B cell (primary cell): ENCODE measurements around the gene SLC16A7. TPM values are rescaled to one million over a fixed set of nuclear protein-coding genes. Genes with fewer than 3 reads are reported as not detected.

ENCODE experiments used
- ATAC-seq: fragments of 200-7000 bp; cut with Tn5 transposase; one replicate; pipeline ENCODE4 v1.10.0; 2021; ENCODE audit warnings: low read depth, mild to moderate bottlenecking, moderate number of reproducible peaks, moderate library complexity
- CTCF ChIA-PET: fragments of 350-600 bp; sonication (Branson Sonifier 250); formaldehyde crosslinking; loops from one replicate; lab custom pipeline; 2021; ENCODE audit warnings: antibody characterized with exemption, inconsistent platforms; lab: Charles Lee
- POLR2A ChIA-PET: fragments of 350-600 bp; sonication (Branson Sonifier 250); formaldehyde crosslinking; loops from one replicate; lab custom pipeline; 2021; ENCODE audit warnings: antibody characterized with exemption; lab: Charles Lee
- DNase-seq: peaks from one replicate; pipeline ENCODE4 v3.0.0; 2013
- H2AFZ ChIP-seq: 2 replicates; pipeline ENCODE4 v1.6.1; 2012; ENCODE audit warnings: mild to moderate bottlenecking, low read depth, low read length; ENCODE audit not compliant: insufficient read depth, poor library complexity, severe bottlenecking
- H3K27ac ChIP-seq, 2 donors: 1 replicate in 1 of 2; 2 replicates in 1 of 2; pipeline ENCODE4 v1.5.1; 2012 to 2013; ENCODE audit warnings: low read length in 2 of 2, mild to moderate bottlenecking in 2 of 2, moderate library complexity in 1 of 2
- H3K27me3 ChIP-seq, 4 experiments: fragments of 200-600 bp in 1 of 4; sonication (generic) in 1 of 4; replicated peaks in 1 of 4; 1 replicate in 2 of 4; 2 replicates in 2 of 4; pipeline versions ENCODE4 v1.6.1 to v1.7.0; 2013 to 2016; ENCODE audit warnings: low read length in 3 of 4, mild to moderate bottlenecking in 2 of 4, mixed read lengths in 1 of 4, moderate library complexity in 1 of 4; ENCODE audit not compliant: insufficient read depth in 4 of 4, control insufficient read depth in 3 of 4; ENCODE audit errors: control extremely low read depth in 1 of 4
- H3K36me3 ChIP-seq, 2 experiments: replicated peaks in 1 of 2; 1 replicate in 1 of 2; 2 replicates in 1 of 2; pipeline versions ENCODE4 v1.6.1 to v1.7.1; 2013; ENCODE audit warnings: low read length in 1 of 2; ENCODE audit not compliant: insufficient read depth in 2 of 2, control insufficient read depth in 1 of 2; ENCODE audit errors: control extremely low read depth in 1 of 2, extremely low read depth in 1 of 2
- H3K4me1 ChIP-seq, 2 donors: fragments of 200-600 bp in 1 of 2; sonication (generic) in 1 of 2; 1 replicate in 1 of 2; 2 replicates in 1 of 2; pipeline versions ENCODE4 v1.5.1 to v1.6.1; 2013 to 2017; ENCODE audit warnings: low read length in 2 of 2; ENCODE audit not compliant: control insufficient read depth in 2 of 2, insufficient read depth in 2 of 2
- H3K4me2 ChIP-seq: replicated peaks from 2 replicates; pipeline ENCODE3; 2012; ENCODE audit warnings: mild to moderate bottlenecking, low read depth, low read length; ENCODE audit not compliant: poor library complexity, severe bottlenecking
- H3K4me3 ChIP-seq, 5 experiments: fragments of 200-600 bp in 1 of 5; sonication (generic) in 1 of 5; 1 replicate in 3 of 5; 2 replicates in 2 of 5; pipeline versions ENCODE4 v1.5.1 to v1.7.0; 2011 to 2016; ENCODE audit warnings: low read length in 4 of 5, mild to moderate bottlenecking in 4 of 5, low read depth in 2 of 5, control low read depth in 1 of 5, moderate library complexity in 1 of 5; ENCODE audit not compliant: insufficient read depth in 1 of 5; ENCODE audit errors: control extremely low read depth in 1 of 5, extremely low read depth in 1 of 5
- H3K79me2 ChIP-seq: fragments of 200-600 bp; sonication (generic); one replicate; pipeline ENCODE4 v1.6.0; 2016; ENCODE audit warnings: low read length; ENCODE audit not compliant: control insufficient read depth, insufficient read depth
- H3K9ac ChIP-seq: fragments of 200-600 bp; sonication (generic); 2 replicates; pipeline ENCODE4 v1.6.1; 2017; ENCODE audit warnings: mild to moderate bottlenecking, low read length, moderate library complexity
- H3K9me3 ChIP-seq, 3 donors: one replicate each; pipeline versions ENCODE4 v1.6.1 to v1.7.1; 2013; ENCODE audit warnings: low read length in 2 of 3; ENCODE audit not compliant: control insufficient read depth in 2 of 3, insufficient read depth in 1 of 3; ENCODE audit errors: control extremely low read depth in 1 of 3
- H4K20me1 ChIP-seq: 2 replicates; pipeline ENCODE4 v1.6.0; 2012; ENCODE audit warnings: mild to moderate bottlenecking, low read length; ENCODE audit not compliant: insufficient read depth, control insufficient read depth, poor library complexity, severe bottlenecking
- H3K27ac Mint-ChIP-seq: one replicate; pipeline ENCODE4 v1.8.0; 2021; ENCODE audit warnings: mixed read lengths
- H3K27me3 Mint-ChIP-seq: one replicate; pipeline ENCODE4 v1.8.0; 2021; ENCODE audit warnings: mixed read lengths
- H3K4me1 Mint-ChIP-seq: one replicate; pipeline ENCODE4 v1.8.0; 2021; ENCODE audit warnings: mixed read lengths
- H3K4me3 Mint-ChIP-seq: one replicate; pipeline ENCODE4 v1.8.0; 2021; ENCODE audit warnings: mixed read lengths
- H3K9me3 Mint-ChIP-seq: one replicate; pipeline ENCODE4 v1.8.0; 2022; ENCODE audit warnings: mixed read lengths; ENCODE audit not compliant: insufficient read depth
- EZH2 ChIP-seq: IDR thresholded peaks from 2 replicates; pipeline ENCODE4 v1.6.1; 2012; ENCODE audit warnings: borderline replicate concordance, low read depth, mild to moderate bottlenecking, moderate library complexity, low read length; ENCODE audit not compliant: insufficient read depth, poor library complexity, severe bottlenecking
- WGBS: methylation state at CpG from one replicate; pipeline ENCODE4 v1.1.5; 2013; ENCODE audit warnings: missing lambda C conversion rate; ENCODE audit not compliant: insufficient coverage; 5-methylcytosine and 5-hydroxymethylcytosine counted together
- intact Hi-C: fragments of 100-400 bp; cut with micrococcal nuclease; formaldehyde crosslinking; loops from one replicate; pipeline ENCODE4 v1.10.0; 2022
- polyA plus RNA-seq: library from polyadenylated mRNA; depleted of rRNA; stranded (reverse); fragments of >200 nt; gene quantifications from 2 replicates; pipeline ENCODE4 v1.2.3, GENCODE V29; 2012
- total RNA-seq, 2 donors: library from RNA; stranded (reverse); fragments of 120-200 nt in 1 of 2; gene quantifications; 1 replicate in 1 of 2; 2 replicates in 1 of 2; pipeline versions ENCODE4 v1.2.3 to v1.2.4, GENCODE V29; 2013 to 2022
- TF ChIP-seq, protein P1 (sequence below): fragments of 200-600 bp; IDR thresholded peaks from one replicate; pipeline ENCODE4 v1.8.0; 2022; ENCODE audit warnings: antibody characterized with exemption, mild to moderate bottlenecking

Gene SLC16A7
- total and polyA plus RNA-seq, 2 donors (not counting 1 experiment from before 2014, with no cell fraction given), result 11.6 to 32.7 TPM

DNA sequence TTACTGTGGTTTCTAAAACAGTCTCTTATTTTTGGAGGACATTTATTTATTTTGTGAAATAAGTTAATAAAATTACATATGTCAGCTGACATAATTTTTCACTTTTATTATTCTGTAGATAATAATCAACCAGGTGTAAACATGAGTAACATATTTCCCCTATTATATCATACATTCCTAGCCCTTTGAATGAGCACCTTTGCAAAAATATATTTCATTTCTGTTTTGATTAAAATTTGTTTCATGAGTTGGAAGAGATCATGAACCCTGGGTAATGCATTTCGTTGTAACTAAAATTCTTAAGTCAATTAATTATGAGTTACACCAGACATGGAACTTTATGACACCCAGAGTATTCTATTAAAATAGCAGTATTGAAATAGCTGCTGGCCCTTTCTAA, 56.3 kb downstream of the SLC16A7 start:
- Mint-ChIP-seq H3K27ac (no peak overlapping the region), H3K4me3 (no peak overlapping the region), H3K9me3 (no peaks in the 10 kb centered on the region), H3K4me1 (peaks cover 16% of the 10 kb centered on the region), H3K27me3 (no peaks in the 10 kb centered on the region)
- no peaks in the 10 kb centered on the region for H3K27me3 ChIP-seq
- H2AFZ ChIP-seq, result no peak overlapping the region
- H3K4me3 ChIP-seq, result no peak overlapping the region
- H3K9me3 ChIP-seq, result no peaks in the 10 kb centered on the region
- no CpG with 5 or more reads among the region's 1 CpG for WGBS
- no peak overlapping the region for H3K27ac ChIP-seq
- peaks cover 10% of the 10 kb centered on the region for H3K79me2 ChIP-seq
- no peak overlapping the region for H3K9ac ChIP-seq
- ChIA-PET POLR2A (no interaction called here), CTCF (no interaction called here)
- no peak for TF ChIP-seq EZH2
- TF ChIP-seq, protein P1, sequence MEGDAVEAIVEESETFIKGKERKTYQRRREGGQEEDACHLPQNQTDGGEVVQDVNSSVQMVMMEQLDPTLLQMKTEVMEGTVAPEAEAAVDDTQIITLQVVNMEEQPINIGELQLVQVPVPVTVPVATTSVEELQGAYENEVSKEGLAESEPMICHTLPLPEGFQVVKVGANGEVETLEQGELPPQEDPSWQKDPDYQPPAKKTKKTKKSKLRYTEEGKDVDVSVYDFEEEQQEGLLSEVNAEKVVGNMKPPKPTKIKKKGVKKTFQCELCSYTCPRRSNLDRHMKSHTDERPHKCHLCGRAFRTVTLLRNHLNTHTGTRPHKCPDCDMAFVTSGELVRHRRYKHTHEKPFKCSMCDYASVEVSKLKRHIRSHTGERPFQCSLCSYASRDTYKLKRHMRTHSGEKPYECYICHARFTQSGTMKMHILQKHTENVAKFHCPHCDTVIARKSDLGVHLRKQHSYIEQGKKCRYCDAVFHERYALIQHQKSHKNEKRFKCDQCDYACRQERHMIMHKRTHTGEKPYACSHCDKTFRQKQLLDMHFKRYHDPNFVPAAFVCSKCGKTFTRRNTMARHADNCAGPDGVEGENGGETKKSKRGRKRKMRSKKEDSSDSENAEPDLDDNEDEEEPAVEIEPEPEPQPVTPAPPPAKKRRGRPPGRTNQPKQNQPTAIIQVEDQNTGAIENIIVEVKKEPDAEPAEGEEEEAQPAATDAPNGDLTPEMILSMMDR, result no peak
- no peak for DNase-seq
- peaks cover 0 to 6% of the 10 kb centered on the region in 2 experiments for H3K36me3 ChIP-seq
- no peak for ATAC-seq
- no peak overlapping the region for H3K4me2 ChIP-seq
- no peaks in the 10 kb centered on the region for H3K4me1 ChIP-seq
- H4K20me1 ChIP-seq, result no peaks in the 10 kb centered on the region
- intact Hi-C loops, result no loop called here

DNA sequence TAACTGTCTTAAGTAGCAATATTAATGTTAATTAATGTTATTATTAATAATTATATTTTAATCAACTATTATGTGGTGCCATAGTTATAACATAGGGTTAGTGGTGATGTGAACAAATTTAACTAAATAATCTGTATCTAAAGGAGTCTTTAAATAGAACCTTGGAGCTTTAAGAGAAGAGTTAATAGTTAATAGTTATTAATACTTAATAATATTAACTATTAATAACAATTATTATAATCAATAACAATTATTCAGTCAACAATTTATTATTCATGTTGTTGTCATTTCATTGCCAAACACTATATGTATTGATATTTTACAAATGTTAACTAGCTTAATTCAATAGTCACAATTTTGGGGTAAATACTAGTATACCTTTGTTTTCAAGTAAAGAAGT, 58.2 kb downstream of the SLC16A7 start:
- no peaks in the 10 kb centered on the region for H3K9me3 ChIP-seq
- no peak overlapping the region for H2AFZ ChIP-seq
- H3K4me1 ChIP-seq, result no peaks in the 10 kb centered on the region
- Mint-ChIP-seq H3K27me3 (no peaks in the 10 kb centered on the region), H3K9me3 (no peaks in the 10 kb centered on the region), H3K27ac (no peak overlapping the region), H3K4me3 (no peak overlapping the region), H3K4me1 (peaks cover 16% of the 10 kb centered on the region)
- TF ChIP-seq, protein P1, result no peak
- TF ChIP-seq EZH2, result no peak
- intact Hi-C loops, result no loop called here
- no peaks in the 10 kb centered on the region for H4K20me1 ChIP-seq
- peaks cover 4 to 6% of the 10 kb centered on the region in 2 experiments for H3K36me3 ChIP-seq
- H3K4me3 ChIP-seq, result no peak overlapping the region
- H3K27ac ChIP-seq, result no peak overlapping the region
- H3K27me3 ChIP-seq, result no peaks in the 10 kb centered on the region
- peaks cover 3% of the 10 kb centered on the region for H3K79me2 ChIP-seq
- ChIA-PET CTCF (no interaction called here), POLR2A (no interaction called here)
- H3K4me2 ChIP-seq, result no peak overlapping the region
- DNase-seq, result no peak
- H3K9ac ChIP-seq, result no peak overlapping the region
- ATAC-seq, result no peak
